Hepatocyte (in vitro differentiated cells): ENCODE data around the gene CEP70.

Experiments used
- CTCF ChIP-seq: fragments of 200-600 bp; sonication (generic); IDR thresholded peaks from 2 replicates; pipeline ENCODE4 v1.5.1; 2016; ENCODE audit warnings: antibody characterized with exemption, mild to moderate bottlenecking; ENCODE audit not compliant: poor library complexity
- EZH2 ChIP-seq: fragments of 200-600 bp; sonication (generic); IDR thresholded peaks from 2 replicates; pipeline ENCODE4 v1.6.1; 2016; ENCODE audit warnings: antibody characterized with exemption, mild to moderate bottlenecking, borderline replicate concordance
- EZH2phosphoT487 ChIP-seq: fragments of 200-600 bp; sonication (generic); IDR thresholded peaks from one replicate; pipeline ENCODE4 v1.6.1; 2018; ENCODE audit warnings: antibody characterized with exemption, mild to moderate bottlenecking, low read depth, moderate library complexity; ENCODE audit not compliant: unreplicated experiment, severe bottlenecking

- TF ChIP-seq CTCF (no peak), EZH2 (no peak), EZH2phosphoT487 (no peak)
Measured at GRCh38 chr3:138455801-138456716, 138.0 kb downstream of the CEP70 start.
